ELF-1 (cell line): ENCODE data around the gene RIN2.
"Not testable (repeated sequence)": the region's sequence is repeated elsewhere in the genome, so short reads cannot be mapped to it uniquely, and the experiment has no call there.

ENCODE experiments used
- DNase-seq: peaks from one replicate; pipeline ENCODE4 v3.0.0-alpha.2; 2016; ENCODE audit warnings: low read depth, low spot score

Gene RIN2

GRCh38 chr20:19786311-19786710, 28.3 kb downstream of the RIN2 start:
- peak; percentile 89 for DNase-seq

GRCh38 chr20:19787366-19787765, 29.3 kb downstream of the RIN2 start:
- no peak for DNase-seq

GRCh38 chr20:19789009-19789408, 31.0 kb downstream of the RIN2 start:
- DNase-seq = no peak

- DNase-seq = no peak
Observed at GRCh38 chr20:19789446-19789845, 31.4 kb downstream of the RIN2 start.

- DNase-seq = no peak
Observed at GRCh38 chr20:19791887-19792286, 33.8 kb downstream of the RIN2 start.

GRCh38 chr20:19793716-19794115, 35.7 kb downstream of the RIN2 start:
- DNase-seq = no peak

- no peak for DNase-seq
Observed at GRCh38 chr20:19794941-19795340, 36.9 kb downstream of the RIN2 start.

- no peak for DNase-seq
Observed at GRCh38 chr20:19799325-19799724, 41.3 kb downstream of the RIN2 start.

- no peak for DNase-seq
Observed at GRCh38 chr20:19802099-19802491, 44.0 kb downstream of the RIN2 start.

GRCh38 chr20:19802492-19803158, 44.6 kb downstream of the RIN2 start:
- DNase-seq = peak; percentile 73

GRCh38 chr20:19806276-19806675, 48.2 kb downstream of the RIN2 start:
- DNase-seq = not testable (repeated sequence)

- DNase-seq = no peak
Observed at GRCh38 chr20:19806806-19807190, 48.7 kb downstream of the RIN2 start.

- no peak for DNase-seq
Observed at GRCh38 chr20:19807191-19807945, 49.3 kb downstream of the RIN2 start.
